H1 (cell line): ENCODE measurements around the gene PSPC1. TPM values are rescaled to one million over a fixed set of nuclear protein-coding genes. Genes with fewer than 3 reads are reported as not detected.
"Not testable (repeated sequence)": the region's sequence is repeated elsewhere in the genome, so short reads cannot be mapped to it uniquely, and the experiment has no call there.

Experiments used
- CTCF ChIA-PET: fragments of 300-600 bp; sonication (Branson Sonifier 250); formaldehyde crosslinking; loops from one replicate; lab custom pipeline; 2021; ENCODE audit not compliant: partially characterized antibody; lab: Charles Lee
- POLR2A ChIA-PET: fragments of 300-600 bp; sonication (Branson Sonifier 250); formaldehyde crosslinking; loops from one replicate; lab custom pipeline; 2021; ENCODE audit warnings: inconsistent platforms; ENCODE audit not compliant: partially characterized antibody; lab: Charles Lee
- DNase-seq, 2 experiments: peaks; one replicate each; pipeline versions ENCODE4 v3.0.0 to v3.0.0-alpha.2; 2010 to 2022; ENCODE audit warnings: low spot score in 2 of 2, low read depth in 1 of 2, mixed read lengths in 1 of 2
- FAIRE-seq: peaks from 2 replicates; lab custom pipeline; 2011; peaks lifted over from hg19 to GRCh38; lab: Jason Lieb, UNC
- H2AFZ ChIP-seq: 2 replicates; pipeline ENCODE4 v1.8.1; 2012; ENCODE audit warnings: low read length, inconsistent platforms
- H2AK5ac ChIP-seq: 2 replicates; pipeline ENCODE4 v1.6.1; 2013; ENCODE audit warnings: low read depth, low read length
- H2BK120ac ChIP-seq: replicated peaks from 2 replicates; pipeline ENCODE3; 2013; ENCODE audit warnings: low read depth, low read length, inconsistent platforms
- H2BK12ac ChIP-seq: 2 replicates; pipeline ENCODE4 v1.6.1; 2013; ENCODE audit warnings: low read depth, low read length
- H2BK15ac ChIP-seq: 2 replicates; pipeline ENCODE4 v1.6.1; 2013; ENCODE audit warnings: low read length
- H2BK20ac ChIP-seq: 2 replicates; pipeline ENCODE4 v1.6.1; 2013; ENCODE audit warnings: low read length
- H2BK5ac ChIP-seq: 2 replicates; pipeline ENCODE4 v1.6.1; 2013; ENCODE audit warnings: low read depth, low read length
- H3K14ac ChIP-seq: 2 replicates; pipeline ENCODE4 v1.6.1; 2013; ENCODE audit warnings: inconsistent platforms; ENCODE audit not compliant: insufficient read length
- H3K18ac ChIP-seq: 2 replicates; pipeline ENCODE4 v1.6.1; 2013; ENCODE audit warnings: low read length; ENCODE audit errors: extremely low read depth
- H3K23ac ChIP-seq: 2 replicates; pipeline ENCODE4 v1.6.1; 2013; ENCODE audit warnings: inconsistent platforms; ENCODE audit not compliant: insufficient read length
- H3K23me2 ChIP-seq: 2 replicates; pipeline ENCODE4 v1.6.1; 2013; ENCODE audit warnings: low read depth, low read length
- H3K27ac ChIP-seq: 2 replicates; pipeline ENCODE4 v1.6.1; 2011; ENCODE audit warnings: low read depth, low read length, inconsistent platforms
- H3K27me3 ChIP-seq, 4 experiments: replicated peaks in 1 of 4; 1 replicate in 1 of 4; 2 replicates in 3 of 4; pipeline versions ENCODE4 v1.6.1 to v1.8.1; 2011 to 2013; ENCODE audit warnings: low read length in 3 of 4, mild to moderate bottlenecking in 3 of 4, inconsistent platforms in 2 of 4, mixed read lengths in 2 of 4, moderate library complexity in 1 of 4; ENCODE audit not compliant: control insufficient read depth in 3 of 4, insufficient read depth in 3 of 4; ENCODE audit errors: extremely low read depth in 1 of 4
- H3K36me3 ChIP-seq, 4 experiments: 2 replicates each; pipeline versions ENCODE4 v1.6.1 to v1.8.1; 2011 to 2013; ENCODE audit warnings: mild to moderate bottlenecking in 4 of 4, low read length in 3 of 4, moderate library complexity in 2 of 4, control low read depth in 1 of 4, inconsistent platforms in 1 of 4; ENCODE audit not compliant: insufficient read depth in 4 of 4, control insufficient read depth in 2 of 4
- H3K4ac ChIP-seq: replicated peaks from 2 replicates; pipeline ENCODE3; 2013; ENCODE audit warnings: low read length, low read depth, mixed read lengths, inconsistent platforms; ENCODE audit not compliant: insufficient read length
- H3K4me1 ChIP-seq, 4 experiments: replicated peaks in 1 of 4; 1 replicate in 1 of 4; 2 replicates in 3 of 4; pipeline versions ENCODE4 v1.6.1 to v1.8.1; 2011 to 2013; ENCODE audit warnings: low read length in 3 of 4, inconsistent platforms in 2 of 4, mixed read lengths in 1 of 4; ENCODE audit not compliant: insufficient read depth in 4 of 4, control insufficient read depth in 3 of 4
- H3K4me2 ChIP-seq, 2 experiments: 2 replicates each; pipeline versions ENCODE4 v1.6.1 to v1.8.1; 2011 to 2013; ENCODE audit warnings: low read depth in 2 of 2, low read length in 2 of 2, control low read depth in 1 of 2, inconsistent platforms in 1 of 2, mild to moderate bottlenecking in 1 of 2; ENCODE audit not compliant: insufficient read depth in 1 of 2
- H3K4me3 ChIP-seq, 4 experiments: fragments of 200-600, 300-600 bp in 1 of 4; sonication (generic), shearing (Covaris generic), sonication (Bioruptor Twin) in 1 of 4; 2 replicates each; pipeline versions ENCODE4 v1.5.1 to v1.8.1; 2011 to 2016; ENCODE audit warnings: low read length in 4 of 4, low read depth in 3 of 4, control low read depth in 2 of 4, inconsistent platforms in 2 of 4, mild to moderate bottlenecking in 2 of 4, mixed read lengths in 1 of 4, moderate library complexity in 1 of 4; ENCODE audit not compliant: insufficient read depth in 2 of 4; ENCODE audit errors: extremely low read depth in 1 of 4
- H3K56ac ChIP-seq: replicated peaks from 2 replicates; pipeline ENCODE3; 2013; ENCODE audit warnings: low read depth, mild to moderate bottlenecking, mixed read lengths, low read length, inconsistent platforms; ENCODE audit not compliant: insufficient read length
- H3K79me1 ChIP-seq: 2 replicates; pipeline ENCODE4 v1.6.1; 2013; ENCODE audit warnings: low read depth, low read length, control low read depth
- H3K79me2 ChIP-seq, 2 experiments: 2 replicates each; pipeline versions ENCODE4 v1.6.1 to v1.8.1; 2012 to 2013; ENCODE audit warnings: low read length in 2 of 2, mild to moderate bottlenecking in 2 of 2, inconsistent platforms in 1 of 2; ENCODE audit not compliant: insufficient read depth in 2 of 2, control insufficient read depth in 1 of 2
- H3K9ac ChIP-seq, 4 experiments: replicated peaks in 1 of 4; 1 replicate in 1 of 4; 2 replicates in 3 of 4; pipeline versions ENCODE4 v1.6.1 to v1.8.1; 2011 to 2013; ENCODE audit warnings: low read depth in 3 of 4, low read length in 3 of 4, control low read depth in 2 of 4, mild to moderate bottlenecking in 2 of 4, moderate library complexity in 2 of 4, inconsistent platforms in 1 of 4; ENCODE audit errors: extremely low read depth in 1 of 4
- H3K9me3 ChIP-seq, 2 experiments: 2 replicates each; pipeline versions ENCODE4 v1.6.1 to v1.8.1; 2012 to 2013; ENCODE audit warnings: mild to moderate bottlenecking in 2 of 2, moderate library complexity in 2 of 2, control low read depth in 1 of 2, inconsistent platforms in 1 of 2, low read depth in 1 of 2, low read length in 1 of 2, mixed read lengths in 1 of 2; ENCODE audit not compliant: insufficient read depth in 2 of 2
- H4K20me1 ChIP-seq, 2 experiments: replicated peaks in 1 of 2; 2 replicates each; pipeline versions ENCODE3 to v1.8.1; 2011 to 2013; ENCODE audit warnings: inconsistent platforms in 2 of 2, low read length in 2 of 2, mild to moderate bottlenecking in 1 of 2; ENCODE audit not compliant: insufficient read depth in 2 of 2, control insufficient read depth in 1 of 2
- H4K5ac ChIP-seq: 2 replicates; pipeline ENCODE4 v1.6.1; 2013; ENCODE audit warnings: low read length, low read depth, mixed read lengths, inconsistent platforms; ENCODE audit not compliant: insufficient read length
- H4K8ac ChIP-seq: 2 replicates; pipeline ENCODE4 v1.8.0; 2013; ENCODE audit warnings: mild to moderate bottlenecking, moderate library complexity, low read length, inconsistent platforms; ENCODE audit not compliant: insufficient read depth; ENCODE audit errors: extremely low read depth
- H4K91ac ChIP-seq: replicated peaks from 2 replicates; pipeline ENCODE3; 2013; ENCODE audit warnings: low read length, mixed read lengths, inconsistent platforms; ENCODE audit not compliant: insufficient read length
- WGBS, 2 experiments: shearing (Covaris generic) in 1 of 2; methylation state at CpG; one replicate each; pipeline versions ENCODE4 v1.1.6 to v1.1.7; 2013 to 2015; ENCODE audit warnings: low lambda C conversion rate in 2 of 2, mixed read lengths in 2 of 2, inconsistent platforms in 1 of 2, low coverage in 1 of 2, missing lambda C conversion rate in 1 of 2; ENCODE audit not compliant: insufficient replicate concordance in 2 of 2, insufficient coverage in 1 of 2, insufficient read length in 1 of 2; ENCODE audit errors: extremely low coverage in 1 of 2, missing lambda C conversion rate in 1 of 2; 5-methylcytosine and 5-hydroxymethylcytosine counted together
- polyA plus RNA-seq, 7 experiments: library from polyadenylated mRNA; depleted of rRNA in 3 of 7; stranded (reverse) in 5 of 7; unstranded in 2 of 7; fragments of >200 nt in 5 of 7; fragments of 200-250 nt in 2 of 7; gene quantifications; 1 replicate in 5 of 7; 2 replicates in 1 of 7; 4 replicates in 1 of 7; pipeline versions ENCODE4 v1.2.1 to v1.2.3, GENCODE V29; 2011 to 2013; ENCODE audit warnings: missing spikeins in 2 of 7, mixed read lengths in 2 of 7
- total RNA-seq: library from RNA; stranded (reverse); fragmentation: NEBNext Ultra II Directional; extraction: Animal tissue kit (Norgen Biotek cat#: 25700); gene quantifications from 2 replicates; pipeline ENCODE4 v1.2.1, GENCODE V29; 2021

Gene PSPC1
- total and polyA plus RNA-seq, 2 of the 8 experiments (the other 6 are each of a cell fraction or from before 2014, with no cell fraction given) = 53.4 to 97.4 TPM

GRCh38 chr13:19815842-19816241, 33.1 kb upstream of the PSPC1 start:
- not testable (repeated sequence) for H2AFZ ChIP-seq, H3K4ac ChIP-seq, FAIRE-seq, DNase-seq, H3K4me3 ChIP-seq, H2BK12ac ChIP-seq, H4K5ac ChIP-seq, H3K14ac ChIP-seq, H3K36me3 ChIP-seq, H4K20me1 ChIP-seq, H3K9me3 ChIP-seq, H3K4me1 ChIP-seq, H2BK5ac ChIP-seq, H3K56ac ChIP-seq, H3K18ac ChIP-seq, H2BK20ac ChIP-seq, H3K79me1 ChIP-seq, H2AK5ac ChIP-seq, H4K91ac ChIP-seq, H3K23ac ChIP-seq, H3K27me3 ChIP-seq, H3K79me2 ChIP-seq, H3K23me2 ChIP-seq, H3K4me2 ChIP-seq, H4K8ac ChIP-seq, H3K27ac ChIP-seq, H2BK120ac ChIP-seq, H3K9ac ChIP-seq, H2BK15ac ChIP-seq
- CTCF ChIA-PET = interaction anchor here (0.7 to 1.6 kb wide), 5 partner anchors 13 to 114 kb away, joined by 3 to 5 read pairs (median 3); no protein-coding TSS in a partner anchor
- 96% methylated on average over 2 of the region's 2 CpGs; no CpG with 5 or more reads in 1 of the 2 experiments for WGBS, 2 experiments
- POLR2A ChIA-PET = interaction anchor here (2.9 kb wide), 1 partner anchor 32 kb away, joined by 7 read pairs; the partner anchor contains the start of gene PSPC1
